GM12892 (cell line): Measurements from ENCODE around the gene RTL1.

Experiments used
- POLR2A ChIP-seq: IDR thresholded peaks from 2 replicates; pipeline ENCODE4 v1.6.1; 2011; ENCODE audit warnings: low read depth, low read length, control low read depth
- POLR2AphosphoS5 ChIP-seq: IDR thresholded peaks from 2 replicates; pipeline ENCODE4 v1.6.1; 2011; ENCODE audit warnings: low read depth, low read length, control low read depth
- TAF1 ChIP-seq: IDR thresholded peaks from 2 replicates; pipeline ENCODE4 v1.6.1; 2011; ENCODE audit warnings: low read depth, mild to moderate bottlenecking, control low read depth, low read length, borderline replicate concordance

DNA sequence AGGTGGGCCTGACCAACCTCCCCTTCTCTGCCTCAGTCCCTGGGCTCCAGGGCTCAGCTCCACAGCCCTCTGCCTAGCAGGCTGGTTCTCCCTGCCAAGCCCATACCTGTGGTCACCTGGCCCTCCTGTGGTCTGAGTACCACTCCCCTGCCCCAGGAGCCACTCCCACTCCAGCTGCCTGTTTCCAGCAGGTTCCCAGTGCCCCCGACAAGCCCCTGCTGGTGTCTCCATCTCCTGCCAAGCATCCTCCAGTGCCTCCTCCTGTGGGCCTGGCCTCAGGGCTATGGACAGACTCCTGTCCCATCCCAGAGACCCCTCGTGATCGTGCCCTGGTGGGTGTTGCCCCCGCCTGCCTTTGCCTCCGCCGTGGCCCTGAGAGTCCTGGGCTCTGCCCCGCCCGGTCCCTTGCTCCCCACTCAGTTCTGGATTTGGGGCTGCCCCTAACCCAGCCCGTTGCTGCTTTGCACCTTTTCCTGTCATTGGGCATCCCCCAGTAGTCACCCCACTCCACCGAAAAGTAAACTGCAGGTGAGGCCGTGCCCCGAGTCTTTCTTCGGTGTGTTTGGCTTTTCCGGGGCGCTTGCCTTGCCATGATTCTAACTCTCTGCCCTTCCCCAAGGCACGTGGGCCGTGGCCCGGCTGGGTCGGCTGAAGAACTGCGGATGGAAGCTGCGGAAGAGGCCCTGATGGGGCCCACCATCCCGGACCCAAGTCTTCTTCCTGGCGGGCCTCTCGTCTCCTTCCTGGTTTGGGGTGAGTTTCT lies 67.8 kb downstream of the RTL1 start:
- TF ChIP-seq POLR2A (no peak), TAF1 (no peak), POLR2AphosphoS5 (no peak)
